HCT116 (cell line): ENCODE measurements around the gene POGLUT3. TPM values are rescaled to one million over a fixed set of nuclear protein-coding genes. Genes with fewer than 3 reads are reported as not detected.

Experiments used
- ATAC-seq: fragments of 200-7000 bp; cut with Tn5 transposase; 2 replicates; pipeline ENCODE4 v1.9.1; 2020; ENCODE audit warnings: mild to moderate bottlenecking, moderate library complexity
- BruUV-seq: library from RNA; stranded (reverse); fragments of 400-500 nt; replicated peaks from 2 replicates; lab custom pipeline; 2021; lab: Mats Ljungman, UMichigan
- CTCF ChIA-PET: fragments of 300-600 bp; sonication (Branson Sonifier 250); formaldehyde crosslinking; loops from one replicate; lab custom pipeline; 2021; ENCODE audit warnings: antibody characterized with exemption; lab: Charles Lee
- POLR2A ChIA-PET: fragments of 300-600, 350-600 bp; sonication (Branson Sonifier 250); formaldehyde crosslinking; loops from one replicate; lab custom pipeline; 2021; ENCODE audit warnings: antibody characterized with exemption; lab: Charles Lee
- RAD21 ChIA-PET, 2 experiments: fragments of 300-600 bp; sonication (Branson Sonifier 250); formaldehyde crosslinking; loops; one replicate each; lab custom pipeline; 2023; ENCODE audit warnings: low total read pairs in 2 of 2; ENCODE audit not compliant: uncharacterized antibody in 2 of 2, unreplicated experiment in 2 of 2, low non-redundant PET in 1 of 2; lab: Charles Lee
- DNase-seq: peaks from one replicate; pipeline ENCODE4 v3.0.0-alpha.2; 2010; ENCODE audit warnings: low read depth, low spot score
- H2AFZ ChIP-seq: fragments of 200-600 bp; shearing (Covaris generic), sonication (generic); 2 replicates; pipeline ENCODE4 v1.6.1; 2017; ENCODE audit warnings: low read depth, mixed run types, mixed read lengths, antibody characterized with exemption, low read length; ENCODE audit not compliant: poor library complexity, severe bottlenecking
- H3K27ac ChIP-seq: 2 replicates; pipeline ENCODE4 v1.5.1; 2012; ENCODE audit warnings: low read depth, low read length
- H3K27me3 ChIP-seq: fragments of 200-600 bp; sonication (generic); 2 replicates; pipeline ENCODE4 v1.6.1; 2016; ENCODE audit warnings: mixed run types, low read length, mixed read lengths; ENCODE audit not compliant: insufficient read depth
- H3K36me3 ChIP-seq, 2 experiments: fragments of 200-500 bp in 1 of 2; fragments of 200-600 bp in 1 of 2; sonication (Bioruptor generic) in 1 of 2; sonication (generic) in 1 of 2; 2 replicates each; pipeline versions ENCODE4 v1.5.1 to v1.6.1; 2014 to 2016; ENCODE audit warnings: low read length in 2 of 2, inconsistent platforms in 1 of 2, mixed read lengths in 1 of 2, mixed run types in 1 of 2; ENCODE audit not compliant: insufficient read depth in 2 of 2, control insufficient read depth in 1 of 2
- H3K4me1 ChIP-seq, 2 experiments: fragments of 200-600 bp in 1 of 2; sonication (generic) in 1 of 2; 2 replicates each; pipeline versions ENCODE4 v1.5.1 to v1.6.1; 2012 to 2017; ENCODE audit warnings: low read length in 2 of 2, inconsistent platforms in 1 of 2, mild to moderate bottlenecking in 1 of 2, mixed read lengths in 1 of 2, mixed run types in 1 of 2, moderate library complexity in 1 of 2; ENCODE audit not compliant: insufficient read depth in 2 of 2, control insufficient read depth in 1 of 2
- H3K4me2 ChIP-seq: fragments of 200-600 bp; sonication (generic); 2 replicates; pipeline ENCODE4 v1.6.1; 2017; ENCODE audit warnings: mixed run types, low read length, mixed read lengths
- H3K4me3 ChIP-seq, 2 experiments: fragments of 200-600 bp in 1 of 2; sonication (generic) in 1 of 2; replicated peaks in 1 of 2; 2 replicates each; pipeline ENCODE4 v1.5.1; 2011 to 2016; ENCODE audit warnings: low read length in 2 of 2, control low read depth in 1 of 2, low read depth in 1 of 2, mild to moderate bottlenecking in 1 of 2, mixed read lengths in 1 of 2, mixed run types in 1 of 2
- H3K79me2 ChIP-seq: fragments of 200-600 bp; sonication (generic); 2 replicates; pipeline ENCODE4 v1.6.1; 2017; ENCODE audit warnings: mild to moderate bottlenecking, mixed run types, low read length, moderate library complexity, mixed read lengths; ENCODE audit not compliant: insufficient read depth
- H3K9ac ChIP-seq: fragments of 200-600 bp; sonication (generic); 2 replicates; pipeline ENCODE4 v1.6.1; 2016; ENCODE audit warnings: low read length, mixed read lengths
- H3K9me2 ChIP-seq: fragments of 200-600 bp; sonication (generic), shearing (Covaris generic); 2 replicates; pipeline ENCODE4 v1.6.1; 2017; ENCODE audit warnings: mixed run types, mild to moderate bottlenecking, moderate library complexity; ENCODE audit not compliant: insufficient read depth
- H3K9me3 ChIP-seq, 2 experiments: fragments of 200-500 bp in 1 of 2; fragments of 200-600 bp in 1 of 2; sonication (Bioruptor generic) in 1 of 2; sonication (generic) in 1 of 2; 2 replicates each; pipeline ENCODE4 v1.6.1; 2014 to 2017; ENCODE audit warnings: low read length in 2 of 2, mixed read lengths in 2 of 2, inconsistent platforms in 1 of 2, low read depth in 1 of 2, mild to moderate bottlenecking in 1 of 2, mixed run types in 1 of 2, moderate library complexity in 1 of 2; ENCODE audit not compliant: control insufficient read depth in 1 of 2, insufficient read depth in 1 of 2
- H4K20me1 ChIP-seq: fragments of 200-600 bp; sonication (generic), shearing (Covaris generic); 2 replicates; pipeline ENCODE4 v1.6.1; 2017; ENCODE audit warnings: mixed run types, mild to moderate bottlenecking, moderate library complexity; ENCODE audit not compliant: insufficient read depth
- ATF3 ChIP-seq: IDR thresholded peaks from 2 replicates; pipeline ENCODE4 v1.6.1; 2012
- CEBPB ChIP-seq: IDR thresholded peaks from 2 replicates; pipeline ENCODE4 v1.6.1; 2012; ENCODE audit warnings: low read depth
- CTCF ChIP-seq, 3 experiments: fragments of 200-600 bp in 1 of 3; sonication (generic) in 1 of 3; IDR thresholded peaks in 2 of 3; conservative IDR thresholded peaks in 1 of 3; 2 replicates each; pipeline ENCODE4 v1.5.1; 2012 to 2017; ENCODE audit warnings: low read depth in 2 of 3, low read length in 2 of 3, antibody characterized with exemption in 1 of 3, borderline replicate concordance in 1 of 3, control low read depth in 1 of 3, mild to moderate bottlenecking in 1 of 3, mixed read lengths in 1 of 3, mixed run types in 1 of 3, moderate library complexity in 1 of 3; ENCODE audit not compliant: insufficient read depth in 1 of 3
- ELF1 ChIP-seq: IDR thresholded peaks from 2 replicates; pipeline ENCODE4 v1.6.1; 2012; ENCODE audit warnings: low read depth, borderline replicate concordance
- EZH2 ChIP-seq: fragments of 200-600 bp; sonication (generic); IDR thresholded peaks from 2 replicates; pipeline ENCODE4 v1.6.1; 2017; ENCODE audit warnings: antibody characterized with exemption, mixed run types
- EZH2phosphoT487 ChIP-seq: fragments of 200-600 bp; IDR thresholded peaks from 2 replicates; pipeline ENCODE4 v1.6.1; 2018; ENCODE audit warnings: antibody characterized with exemption, borderline replicate concordance
- JUND ChIP-seq: IDR thresholded peaks from 2 replicates; pipeline ENCODE4 v1.6.1; 2012
- MAX ChIP-seq: IDR thresholded peaks from 2 replicates; pipeline ENCODE4 v1.6.1; 2012
- POLR2AphosphoS5 ChIP-seq: IDR thresholded peaks from 2 replicates; pipeline ENCODE4 v1.6.1; 2011; ENCODE audit warnings: mild to moderate bottlenecking, low read depth, low read length, moderate library complexity
- SP1 ChIP-seq: IDR thresholded peaks from 2 replicates; pipeline ENCODE4 v1.6.1; 2012; ENCODE audit warnings: low read depth
- TCF7L2 ChIP-seq: IDR thresholded peaks from 2 replicates; pipeline ENCODE4 v1.7.0; 2011; ENCODE audit warnings: borderline replicate concordance, inconsistent platforms; ENCODE audit not compliant: insufficient read depth, insufficient read length; ENCODE audit errors: extremely low read depth
- YY1 ChIP-seq: IDR thresholded peaks from 2 replicates; pipeline ENCODE4 v1.6.1; 2011; ENCODE audit warnings: low read length, low read depth, moderate library complexity, mild to moderate bottlenecking; ENCODE audit not compliant: insufficient replicate concordance; ENCODE audit errors: extremely low read depth
- ZBTB33 ChIP-seq: IDR thresholded peaks from 2 replicates; pipeline ENCODE4 v1.6.1; 2011; ENCODE audit warnings: mild to moderate bottlenecking, low read length, moderate library complexity; ENCODE audit not compliant: insufficient replicate concordance; ENCODE audit errors: extremely low read depth
- intact Hi-C: fragments of 100-400 bp; cut with micrococcal nuclease; formaldehyde crosslinking; loops from 2 replicates; pipeline ENCODE4 v1.10.0; 2022
- total RNA-seq: library from RNA; stranded (reverse); gene quantifications from one replicate; pipeline ENCODE4 v1.2.1, GENCODE V29; 2021; ENCODE audit not compliant: unreplicated experiment

The POGLUT3 gene
- total RNA-seq, 1 experiment from 2014 or later, result 22.0 TPM

- no peak overlapping the region for H3K4me3 ChIP-seq
- H3K9me2 ChIP-seq, result no peaks in the 10 kb centered on the region
- no peak overlapping the region for H3K9ac ChIP-seq
- no peaks in the 10 kb centered on the region for H3K9me3 ChIP-seq
- BruUV-seq, result no TSS peak
- ChIA-PET POLR2A (no interaction called here), CTCF (no interaction called here), RAD21 (no interaction called here)
- intact Hi-C loops, result no loop called here
- ATAC-seq (no peak), DNase-seq (no peak)
- H3K27me3 ChIP-seq, result no peaks in the 10 kb centered on the region
- H2AFZ ChIP-seq, result no peak overlapping the region
- no peak overlapping the region for H3K27ac ChIP-seq
- H3K79me2 ChIP-seq, result no peaks in the 10 kb centered on the region
- H3K4me2 ChIP-seq, result no peak overlapping the region
- TF ChIP-seq EZH2 (no peak), ZBTB33 (no peak), POLR2AphosphoS5 (no peak)
- no peaks in the 10 kb centered on the region for H4K20me1 ChIP-seq
- H3K36me3 ChIP-seq, result peaks cover 0 to 3% of the 10 kb centered on the region in 2 experiments; a peak in 1 of 4 replicates
- no peaks in the 10 kb centered on the region for H3K4me1 ChIP-seq
These were observed 24.1 kb upstream of the POGLUT3 start for GRCh38 chr11:108522318-108522717.

GRCh38 chr11:108518581-108518980 lies 20.4 kb upstream of the POGLUT3 start:
- Histone ChIP-seq H3K4me2 (no peak overlapping the region), H3K4me3 (no peak overlapping the region), H4K20me1 (no peaks in the 10 kb centered on the region), H3K27ac (no peak overlapping the region), H3K9me2 (no peaks in the 10 kb centered on the region), H2AFZ (no peak overlapping the region), H3K4me1 (no peaks in the 10 kb centered on the region), H3K79me2 (no peaks in the 10 kb centered on the region), H3K36me3 (peaks cover 3 to 11% of the 10 kb centered on the region in 2 experiments; a peak in 2 of 4 replicates), H3K27me3 (no peaks in the 10 kb centered on the region), H3K9ac (no peak overlapping the region), H3K9me3 (no peaks in the 10 kb centered on the region)
- intact Hi-C loops, result no loop called here
- POLR2A ChIA-PET, result no interaction called here
- ATAC-seq (no peak), DNase-seq (no peak)
- RAD21 ChIA-PET, result no interaction called here
- BruUV-seq, result no TSS peak
- CTCF ChIA-PET, result no interaction called here
- no peak for TF ChIP-seq ZBTB33
- TF ChIP-seq EZH2, result no peak
- no peak for TF ChIP-seq JUND
- no peak for TF ChIP-seq EZH2phosphoT487
- no peak for TF ChIP-seq MAX
- TF ChIP-seq CEBPB, result no peak
- no peak for TF ChIP-seq YY1
- no peak for TF ChIP-seq TCF7L2
- TF ChIP-seq CTCF (IDR thresholded peaks at IDR 0.05 in 2 of 3, conservative IDR thresholded peaks at IDR 0.05 in 1 of 3; ENCODE audit: borderline replicate concordance in 1 of 3, insufficient read depth in 1 of 3, low read depth in 2 of 3, low read length in 2 of 3), result no peak
- no peak for TF ChIP-seq ELF1
- no peak for TF ChIP-seq SP1
- no peak for TF ChIP-seq ATF3
